Prostate gland (tissue), 2 donors: ENCODE data around the gene IL17RE.

Source experiments
- CTCF ChIP-seq, 4 experiments: fragments of 200-600 bp in 2 of 4; fragments of 450-650 bp in 2 of 4; sonication (generic) in 2 of 4; IDR thresholded peaks; 1 replicate in 3 of 4; 2 replicates in 1 of 4; pipeline ENCODE4 v1.5.1; 2016 to 2019; ENCODE audit warnings: antibody characterized with exemption in 4 of 4, mild to moderate bottlenecking in 2 of 4, moderate library complexity in 2 of 4
- POLR2A ChIP-seq: fragments of 450-650 bp; IDR thresholded peaks from one replicate; pipeline ENCODE4 v1.6.1; 2016; ENCODE audit warnings: antibody characterized with exemption, mild to moderate bottlenecking
- POLR2AphosphoS5 ChIP-seq: sonication (generic); formaldehyde crosslinking; IDR thresholded peaks from one replicate; pipeline ENCODE4 v1.6.1; 2017; ENCODE audit warnings: antibody characterized with exemption

DNA sequence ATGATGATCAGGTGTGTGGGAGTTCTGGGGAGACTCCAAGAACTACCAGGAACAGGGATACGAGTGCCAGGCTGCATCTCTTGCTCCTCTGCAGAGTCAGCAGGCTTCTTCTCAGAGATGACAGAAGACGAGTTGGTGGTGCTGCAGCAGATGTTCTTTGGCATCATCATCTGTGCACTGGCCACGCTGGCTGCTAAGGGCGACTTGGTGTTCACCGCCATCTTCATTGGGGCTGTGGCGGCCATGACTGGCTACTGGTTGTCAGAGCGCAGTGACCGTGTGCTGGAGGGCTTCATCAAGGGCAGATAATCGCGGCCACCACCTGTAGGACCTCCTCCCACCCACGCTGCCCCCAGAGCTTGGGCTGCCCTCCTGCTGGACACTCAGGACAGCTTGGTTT, 41.6 kb downstream of the IL17RE start:
- no peak for TF ChIP-seq CTCF (IDR thresholded peaks at IDR 0.05)
- no peak for TF ChIP-seq POLR2A
- TF ChIP-seq POLR2AphosphoS5 = no peak
